Stimulated activated CD8-positive, alpha-beta memory T cell treated with anti-CD3 and anti-CD28 coated beads, Interleukin-7, amount 100 ng/mL, for 4 hours (primary cell): ENCODE results near the gene UBE2J2.

Experiments used
- DNase-seq, 2 donors: peaks; one replicate each; pipeline ENCODE4 v3.0.0-alpha.2; 2020; ENCODE audit warnings: low read depth in 2 of 2

UBE2J2 gene

DNA sequence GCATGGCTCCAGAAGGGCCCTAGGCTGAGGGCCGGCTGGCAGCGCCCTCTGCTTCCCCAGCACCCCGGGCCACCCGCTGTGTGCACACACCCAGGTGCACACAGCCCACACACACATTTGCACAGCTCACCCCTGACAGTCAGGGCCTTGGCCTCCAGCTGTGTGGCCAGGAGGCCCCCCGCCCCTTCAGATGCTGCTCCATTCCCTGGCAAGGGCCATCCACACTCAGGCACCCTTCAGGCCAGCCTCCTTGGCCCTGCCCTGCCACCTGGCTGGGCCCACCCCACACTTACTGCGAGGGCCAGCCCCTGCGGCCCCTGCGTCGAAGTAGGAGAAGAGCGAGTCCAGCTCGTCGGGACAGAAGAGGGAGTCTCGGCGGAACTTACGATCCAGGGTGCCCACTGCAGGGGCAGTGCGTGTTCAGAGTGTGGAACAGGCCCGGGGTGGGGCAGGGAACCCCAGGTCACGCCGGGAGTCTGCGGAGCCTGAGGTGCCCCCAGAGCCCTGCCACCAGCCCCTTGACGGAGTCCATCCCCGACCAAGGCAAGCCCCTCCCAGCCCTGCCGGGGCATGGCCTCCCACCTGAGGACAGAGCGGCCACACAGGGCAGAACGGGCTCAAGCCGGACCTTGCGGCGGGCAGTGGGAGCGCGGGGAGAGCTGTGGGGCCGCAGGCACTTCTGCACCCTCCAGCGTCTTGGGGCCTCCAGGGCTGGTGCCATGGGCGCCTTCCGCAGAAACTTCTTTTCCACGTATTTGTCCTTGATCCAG is 21.7 kb upstream of the UBE2J2 start:
- no peak for DNase-seq

DNA sequence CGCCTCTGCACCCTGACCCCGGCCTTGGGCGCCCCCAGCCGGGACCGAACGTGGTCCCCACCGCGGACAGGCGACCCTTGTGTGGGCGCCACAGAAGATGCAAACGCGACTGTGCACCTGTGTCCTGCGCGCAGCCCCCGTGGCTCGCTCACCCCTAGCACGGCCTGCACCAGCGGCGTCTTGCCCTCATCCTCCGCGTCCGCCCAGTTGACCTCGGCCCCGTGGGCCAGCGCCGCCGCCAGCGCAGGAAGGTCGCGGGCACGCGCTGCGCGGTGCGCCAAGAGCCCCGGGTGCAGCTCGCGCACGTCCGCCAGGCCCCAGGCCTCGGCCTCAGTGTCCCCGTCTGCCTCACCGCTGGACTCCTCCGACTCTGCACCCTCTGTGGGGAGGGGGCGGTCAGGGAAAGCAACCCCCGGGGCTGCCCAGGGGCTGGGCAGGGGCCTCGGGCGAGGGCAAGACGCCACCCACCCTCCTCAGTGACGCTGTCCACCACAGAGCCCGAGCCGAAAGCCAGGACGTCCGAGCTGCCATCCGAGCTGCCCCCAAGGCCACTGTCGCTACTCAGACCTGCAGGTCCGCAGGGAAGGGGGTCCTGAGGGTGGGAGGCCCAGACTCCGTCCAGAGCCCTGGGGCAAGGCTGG is 20.7 kb upstream of the UBE2J2 start:
- DNase-seq = no peak

- DNase-seq = no peak
These were observed 19.9 kb upstream of the UBE2J2 start for GRCh38 chr1:1293263-1294249.

DNA sequence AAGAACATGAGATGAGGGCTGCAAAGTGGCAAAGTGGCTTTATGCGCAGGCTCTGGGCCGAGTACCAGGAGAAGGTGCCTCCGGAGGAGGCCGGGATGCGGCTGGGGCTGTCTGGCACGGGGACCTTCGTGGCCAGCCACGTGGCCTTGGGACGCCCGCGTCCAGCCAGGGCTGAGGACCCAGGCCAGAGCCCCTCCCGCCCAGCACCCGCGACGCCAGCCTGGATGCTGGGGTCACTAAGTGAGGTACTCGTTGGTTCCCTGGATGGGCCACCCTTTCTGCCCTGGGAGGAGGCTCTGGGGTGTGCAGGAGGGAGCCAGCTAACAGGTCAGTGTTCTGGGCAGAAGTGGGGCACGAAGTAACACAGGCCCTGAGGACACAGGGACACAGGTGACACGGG is 19.2 kb upstream of the UBE2J2 start:
- DNase-seq = no peak

DNA sequence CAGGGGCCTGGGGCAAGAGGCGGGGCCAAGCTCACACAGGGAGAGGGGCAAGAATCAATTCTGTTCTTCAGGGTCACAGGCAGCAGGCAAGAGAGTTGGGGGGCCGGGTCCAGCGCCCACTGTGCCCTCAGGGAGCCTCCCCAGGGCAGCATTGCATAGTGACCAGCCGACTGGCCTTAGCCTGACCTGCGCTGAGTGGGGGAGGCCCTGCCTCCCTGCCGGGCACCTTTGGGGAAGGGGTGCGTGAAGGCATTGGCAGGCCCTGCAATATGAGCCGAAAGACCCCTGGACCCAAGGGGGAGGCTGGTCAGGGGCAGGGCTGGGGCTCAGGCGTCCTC is 18.8 kb upstream of the UBE2J2 start:
- DNase-seq = no peak

DNA sequence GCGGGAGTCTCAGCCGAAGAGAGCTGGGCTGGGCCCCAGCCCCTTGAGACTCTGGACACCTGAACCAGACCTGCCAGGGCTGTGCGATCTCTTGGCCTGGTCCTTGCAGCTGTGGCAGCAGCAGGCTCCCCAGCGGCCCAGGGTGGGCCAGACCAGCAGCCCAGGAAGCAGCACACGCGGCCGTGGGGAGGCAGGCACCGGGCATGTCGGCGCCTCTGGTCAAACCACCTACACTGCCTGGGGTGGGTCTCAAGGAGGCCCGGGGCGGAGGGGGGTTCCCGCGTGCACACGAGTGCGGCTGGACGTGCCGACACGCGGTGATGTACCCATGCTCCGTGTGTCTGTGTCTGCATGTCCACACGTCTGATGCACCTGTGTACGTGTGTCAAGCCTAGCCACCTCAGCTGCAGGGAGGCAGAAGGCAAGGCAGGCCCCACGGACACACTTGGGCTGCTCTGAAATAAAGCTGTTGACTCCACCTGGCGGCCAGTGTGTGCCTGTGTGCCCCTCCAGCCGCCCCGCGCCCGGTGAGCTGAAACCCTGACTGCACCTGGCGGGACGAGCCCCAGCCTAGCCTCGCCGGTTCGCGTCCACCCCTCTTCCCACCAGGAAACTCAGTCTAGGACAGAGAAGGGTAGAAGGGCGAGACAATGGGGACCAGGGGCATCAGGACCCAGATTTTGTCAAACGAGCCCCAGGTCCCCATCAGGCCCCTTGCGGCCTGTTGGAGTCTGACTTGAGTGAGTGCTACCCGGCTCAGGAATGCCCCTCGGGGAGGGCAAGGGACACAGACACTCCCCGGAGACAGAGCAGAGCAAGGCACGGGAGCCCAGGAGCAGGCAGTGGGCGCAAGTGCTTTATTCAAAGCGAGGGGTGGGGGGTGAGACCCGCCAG is 18.1 kb upstream of the UBE2J2 start:
- DNase-seq = peak; percentile 48 to 50

DNA sequence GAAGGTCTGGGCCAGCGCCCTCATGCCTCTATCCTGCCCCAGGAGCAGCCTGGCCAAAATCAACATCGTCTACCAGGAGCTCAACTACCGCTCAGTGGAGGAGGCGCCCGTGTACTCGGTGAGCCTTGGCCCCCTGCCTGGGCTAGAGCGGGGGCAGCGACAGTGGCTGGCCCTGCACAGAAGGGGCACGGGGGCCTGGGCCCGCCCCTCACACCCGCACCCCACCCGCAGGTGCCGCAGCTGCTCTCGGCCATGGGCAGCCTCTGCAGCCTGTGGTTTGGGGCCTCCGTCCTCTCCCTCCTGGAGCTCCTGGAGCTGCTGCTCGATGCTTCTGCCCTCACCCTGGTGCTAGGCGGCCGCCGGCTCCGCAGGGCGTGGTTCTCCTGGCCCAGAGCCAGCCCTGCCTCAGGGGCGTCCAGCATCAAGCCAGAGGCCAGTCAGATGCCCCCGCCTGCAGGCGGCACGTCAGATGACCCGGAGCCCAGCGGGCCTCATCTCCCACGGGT is 17.4 kb upstream of the UBE2J2 start:
- no peak for DNase-seq

- DNase-seq = no peak
These were observed 16.6 kb upstream of the UBE2J2 start for GRCh38 chr1:1290238-1290731.

DNA sequence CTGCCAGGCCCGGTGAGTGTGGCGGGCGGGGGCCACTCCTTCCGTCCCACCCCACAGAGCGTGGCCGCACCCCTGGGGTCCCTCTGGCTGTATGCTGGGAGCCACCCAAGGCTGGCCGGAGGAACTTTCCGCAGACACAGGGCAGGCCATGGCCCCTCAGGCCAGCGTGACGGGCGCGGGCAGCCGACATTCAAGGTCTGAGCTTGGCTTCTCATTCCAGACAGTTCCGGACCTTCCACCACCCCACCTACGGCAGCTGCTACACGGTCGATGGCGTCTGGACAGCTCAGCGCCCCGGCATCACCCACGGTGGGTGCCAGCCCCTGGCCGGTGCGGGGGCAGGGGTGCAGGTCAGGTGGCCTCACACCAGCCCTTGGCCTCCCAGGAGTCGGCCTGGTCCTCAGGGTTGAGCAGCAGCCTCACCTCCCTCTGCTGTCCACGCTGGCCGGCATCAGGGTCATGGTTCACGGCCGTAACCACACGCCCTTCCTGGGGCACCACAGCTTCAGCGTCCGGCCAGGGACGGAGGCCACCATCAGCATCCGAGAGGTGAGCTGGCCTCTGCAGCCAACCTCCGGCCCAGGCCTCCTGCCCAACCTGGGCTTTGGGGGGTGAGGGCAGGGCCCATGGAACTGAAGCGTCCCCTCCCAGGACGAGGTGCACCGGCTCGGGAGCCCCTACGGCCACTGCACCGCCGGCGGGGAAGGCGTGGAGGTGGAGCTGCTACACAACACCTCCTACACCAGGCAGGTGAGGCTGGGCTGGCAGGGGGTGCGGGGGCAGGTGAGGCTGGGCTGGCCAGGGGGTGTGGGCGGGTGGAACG is 13.8 kb upstream of the UBE2J2 start:
- DNase-seq = no peak

- no peak for DNase-seq
These were observed 12.9 kb upstream of the UBE2J2 start for GRCh38 chr1:1286313-1287261.

DNA sequence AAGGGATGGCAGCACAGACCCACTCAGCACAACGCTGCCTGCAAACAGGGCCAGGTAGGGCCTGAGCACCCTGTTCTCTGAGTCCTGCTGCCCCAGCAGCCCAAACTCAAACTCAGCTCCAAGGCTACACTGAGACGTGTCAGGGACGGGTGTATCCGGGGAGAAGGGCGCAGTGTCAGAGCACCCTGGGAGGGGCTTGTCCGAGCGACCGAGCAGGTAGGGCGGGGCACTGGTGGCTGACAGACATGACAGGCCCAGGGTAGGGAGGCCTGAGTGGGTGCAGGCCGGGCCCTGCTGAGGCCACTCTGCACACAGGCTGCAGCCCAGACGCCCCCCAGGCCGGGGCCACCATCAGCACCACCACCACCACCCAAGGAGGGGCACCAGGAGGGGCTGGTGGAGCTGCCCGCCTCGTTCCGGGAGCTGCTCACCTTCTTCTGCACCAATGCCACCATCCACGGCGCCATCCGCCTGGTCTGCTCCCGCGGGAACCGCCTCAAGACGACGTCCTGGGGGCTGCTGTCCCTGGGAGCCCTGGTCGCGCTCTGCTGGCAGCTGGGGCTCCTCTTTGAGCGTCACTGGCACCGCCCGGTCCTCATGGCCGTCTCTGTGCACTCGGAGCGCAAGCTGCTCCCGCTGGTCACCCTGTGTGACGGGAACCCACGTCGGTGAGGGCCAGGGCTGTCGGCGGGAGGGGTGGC is 12.1 kb upstream of the UBE2J2 start:
- no peak for DNase-seq

DNA sequence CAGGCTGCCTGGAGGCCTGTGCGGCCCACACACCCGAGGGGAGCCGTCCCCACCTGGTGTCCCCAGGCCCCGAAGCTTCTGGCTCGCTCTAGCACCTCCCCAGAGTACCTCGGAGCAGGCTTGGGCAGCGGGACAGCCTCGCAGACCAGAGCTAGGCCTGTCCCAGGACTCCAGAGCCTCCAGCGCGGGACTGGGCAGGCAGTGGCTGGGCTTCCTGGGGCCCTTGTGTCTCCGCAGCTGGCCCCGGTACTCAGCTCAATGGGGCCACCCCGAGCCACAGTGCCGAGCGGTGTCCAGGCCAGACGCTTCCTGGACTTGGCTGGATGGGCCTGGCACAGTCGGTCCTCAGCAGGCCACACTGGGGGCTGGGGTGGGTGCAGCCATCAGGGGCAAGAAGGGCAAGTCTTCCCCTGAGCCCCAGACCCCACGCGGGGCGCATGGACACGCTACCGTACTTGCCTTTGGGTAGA is 11.5 kb upstream of the UBE2J2 start:
- no peak for DNase-seq

DNA sequence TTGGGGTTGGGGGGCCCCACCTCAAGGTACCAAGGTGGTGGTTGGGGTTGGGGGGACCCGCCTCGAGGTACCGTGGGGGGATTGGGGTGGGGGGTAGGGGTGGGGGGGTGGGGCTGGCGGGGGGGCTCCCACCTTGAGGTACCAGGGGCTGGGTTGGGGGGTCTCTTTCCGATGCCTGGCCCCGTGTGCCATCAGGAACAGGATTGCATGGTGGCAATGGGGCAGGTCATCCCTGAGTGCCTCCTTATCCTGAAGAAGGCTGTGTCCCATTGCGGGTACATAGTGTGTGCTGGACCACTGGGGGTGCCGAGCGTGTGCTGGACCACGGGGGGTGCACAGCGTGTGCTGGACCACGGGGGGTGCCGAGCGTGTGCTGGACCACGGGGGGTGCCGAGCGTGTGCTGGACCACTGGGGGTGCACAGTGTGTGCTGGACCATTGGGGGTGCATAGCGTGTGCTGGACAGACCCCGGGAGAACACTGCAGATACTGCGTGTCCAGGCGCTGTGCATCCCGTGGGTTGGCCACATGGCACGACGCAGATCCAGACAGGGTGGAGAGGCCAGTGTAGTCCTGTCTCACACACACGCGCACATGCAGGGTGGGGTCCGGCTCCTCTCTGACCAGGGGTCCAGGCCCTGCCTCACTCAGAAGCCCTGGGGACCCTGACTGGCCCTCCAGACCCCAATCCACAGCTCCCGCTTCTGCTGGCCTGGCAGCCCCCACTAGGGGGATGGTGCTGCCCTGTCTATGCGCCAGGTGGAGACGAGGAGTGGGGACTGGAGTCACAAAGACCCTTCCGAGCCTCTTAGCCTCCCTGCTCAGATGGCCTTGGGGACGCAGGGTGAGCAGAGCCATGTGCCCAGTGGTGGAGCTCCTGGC is 10.8 kb upstream of the UBE2J2 start:
- DNase-seq = no peak

GRCh38 chr1:1283821-1284220 is 10.2 kb upstream of the UBE2J2 start:
- DNase-seq = no peak

GRCh38 chr1:1282998-1283397 is 9.3 kb upstream of the UBE2J2 start:
- no peak for DNase-seq

- no peak for DNase-seq
These were observed 8.1 kb upstream of the UBE2J2 start for GRCh38 chr1:1281533-1282321.
